ENCODE data around the gene PRCP. TPM values are rescaled to one million over a fixed set of nuclear protein-coding genes. Genes with fewer than 3 reads are reported as not detected.

PRCP gene
- total RNA-seq, 1 donor from 2014 or later = 62.0 TPM

GRCh38 chr11:82786001-82786400 lies 114.2 kb downstream of the PRCP start:
- no peaks in the 10 kb centered on the region for H3K36me3 Mint-ChIP-seq (ENCODE audit: low read depth, unreplicated experiment)
- FAIRE-seq (no peak), DNase-seq (ENCODE audit: low read depth) (no peak)
- no peak overlapping the region for H3K9ac ChIP-seq (ENCODE audit: low read length)
- no peaks in the 10 kb centered on the region for H3K4me1 ChIP-seq (ENCODE audit: insufficient read depth, low read length)
- no peak overlapping the region for H3K27ac ChIP-seq (ENCODE audit: low read depth, low read length)
- H4K20me1 ChIP-seq (ENCODE audit: insufficient read depth, low read length) = no peaks in the 10 kb centered on the region
- TF ChIP-seq, protein P1, sequence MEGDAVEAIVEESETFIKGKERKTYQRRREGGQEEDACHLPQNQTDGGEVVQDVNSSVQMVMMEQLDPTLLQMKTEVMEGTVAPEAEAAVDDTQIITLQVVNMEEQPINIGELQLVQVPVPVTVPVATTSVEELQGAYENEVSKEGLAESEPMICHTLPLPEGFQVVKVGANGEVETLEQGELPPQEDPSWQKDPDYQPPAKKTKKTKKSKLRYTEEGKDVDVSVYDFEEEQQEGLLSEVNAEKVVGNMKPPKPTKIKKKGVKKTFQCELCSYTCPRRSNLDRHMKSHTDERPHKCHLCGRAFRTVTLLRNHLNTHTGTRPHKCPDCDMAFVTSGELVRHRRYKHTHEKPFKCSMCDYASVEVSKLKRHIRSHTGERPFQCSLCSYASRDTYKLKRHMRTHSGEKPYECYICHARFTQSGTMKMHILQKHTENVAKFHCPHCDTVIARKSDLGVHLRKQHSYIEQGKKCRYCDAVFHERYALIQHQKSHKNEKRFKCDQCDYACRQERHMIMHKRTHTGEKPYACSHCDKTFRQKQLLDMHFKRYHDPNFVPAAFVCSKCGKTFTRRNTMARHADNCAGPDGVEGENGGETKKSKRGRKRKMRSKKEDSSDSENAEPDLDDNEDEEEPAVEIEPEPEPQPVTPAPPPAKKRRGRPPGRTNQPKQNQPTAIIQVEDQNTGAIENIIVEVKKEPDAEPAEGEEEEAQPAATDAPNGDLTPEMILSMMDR (IDR thresholded peaks at IDR 0.05; ENCODE audit: insufficient read depth, low read depth, low read length) = no peak
- TF ChIP-seq EZH2 (IDR thresholded peaks at IDR 0.05; ENCODE audit: insufficient read depth, low read length) = no peak
- H3K4me3 Mint-ChIP-seq (ENCODE audit: unreplicated experiment) = no peak overlapping the region
- H3K4me3 ChIP-seq (ENCODE audit: insufficient read depth, low read depth, low read length) = no peak overlapping the region
- no peaks in the 10 kb centered on the region for H3K27me3 Mint-ChIP-seq (ENCODE audit: low read depth, unreplicated experiment)
- no peaks in the 10 kb centered on the region for H3K4me1 Mint-ChIP-seq (ENCODE audit: low read depth, unreplicated experiment)
- H3K27ac Mint-ChIP-seq (ENCODE audit: unreplicated experiment) = no peak overlapping the region
- no peak overlapping the region for H3K4me2 ChIP-seq (ENCODE audit: low read length)
- no peaks in the 10 kb centered on the region for H3K79me2 ChIP-seq (ENCODE audit: insufficient read depth, low read length)
- H3K36me3 ChIP-seq (ENCODE audit: insufficient read depth, low read length) = no peaks in the 10 kb centered on the region
- H3K9me3 ChIP-seq (ENCODE audit: insufficient read depth, low read depth, low read length) = no peaks in the 10 kb centered on the region
- H3K27me3 ChIP-seq (ENCODE audit: insufficient read depth, low read length) = no peaks in the 10 kb centered on the region
- peaks cover 6% of the 10 kb centered on the region for H3K9me3 Mint-ChIP-seq (ENCODE audit: unreplicated experiment)
- H2AFZ ChIP-seq (ENCODE audit: low read depth, low read length) = no peak overlapping the region

- TF ChIP-seq, protein P1 (IDR thresholded peaks at IDR 0.05; ENCODE audit: insufficient read depth, low read depth, low read length) = no peak
- no peak for TF ChIP-seq EZH2 (IDR thresholded peaks at IDR 0.05; ENCODE audit: insufficient read depth, low read length)
- FAIRE-seq = no peak
- Histone ChIP-seq H3K4me1 (ENCODE audit: insufficient read depth, low read length) (no peaks in the 10 kb centered on the region), H3K9ac (ENCODE audit: low read length) (no peak overlapping the region), H3K27me3 (ENCODE audit: insufficient read depth, low read length) (no peaks in the 10 kb centered on the region), H3K79me2 (ENCODE audit: insufficient read depth, low read length) (no peaks in the 10 kb centered on the region), H2AFZ (ENCODE audit: low read depth, low read length) (no peak overlapping the region), H3K36me3 (ENCODE audit: insufficient read depth, low read length) (no peaks in the 10 kb centered on the region), H3K27ac (ENCODE audit: low read depth, low read length) (no peak overlapping the region), H4K20me1 (ENCODE audit: insufficient read depth, low read length) (no peaks in the 10 kb centered on the region), H3K4me2 (ENCODE audit: low read length) (no peak overlapping the region), H3K9me3 (ENCODE audit: insufficient read depth, low read depth, low read length) (no peaks in the 10 kb centered on the region), H3K4me3 (ENCODE audit: insufficient read depth, low read depth, low read length) (no peak overlapping the region)
- no peak for DNase-seq (ENCODE audit: low read depth)
- Mint-ChIP-seq H3K4me3 (ENCODE audit: unreplicated experiment) (no peak overlapping the region), H3K9me3 (ENCODE audit: unreplicated experiment) (peaks cover 6% of the 10 kb centered on the region), H3K27me3 (ENCODE audit: low read depth, unreplicated experiment) (no peaks in the 10 kb centered on the region), H3K4me1 (ENCODE audit: low read depth, unreplicated experiment) (no peaks in the 10 kb centered on the region), H3K27ac (ENCODE audit: unreplicated experiment) (no peak overlapping the region), H3K36me3 (ENCODE audit: low read depth, unreplicated experiment) (no peaks in the 10 kb centered on the region)
These were observed 117.3 kb downstream of the PRCP start for GRCh38 chr11:82782825-82783374.

DNA sequence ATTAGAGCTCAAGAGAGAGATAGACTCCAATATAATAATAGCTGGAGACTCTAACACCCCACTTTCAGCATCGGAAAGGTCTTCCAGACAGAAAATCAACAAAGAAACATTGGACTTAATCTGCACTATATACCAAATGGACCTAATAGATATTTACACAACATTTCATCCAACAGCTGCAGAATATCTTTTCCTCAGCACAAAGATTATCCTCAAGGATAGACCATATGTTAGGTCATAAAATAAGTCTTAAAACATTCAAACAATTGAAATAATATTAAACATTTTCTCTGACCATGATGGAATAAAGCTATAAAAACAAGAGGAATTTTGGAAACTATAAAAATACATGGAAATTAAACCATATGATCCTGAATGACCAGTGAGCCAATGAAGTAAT lies 121.5 kb downstream of the PRCP start:
- no peaks in the 10 kb centered on the region for H3K27me3 Mint-ChIP-seq (ENCODE audit: low read depth, unreplicated experiment)
- TF ChIP-seq, protein P1 (IDR thresholded peaks at IDR 0.05; ENCODE audit: insufficient read depth, low read depth, low read length) = no peak
- TF ChIP-seq EZH2 (IDR thresholded peaks at IDR 0.05; ENCODE audit: insufficient read depth, low read length) = no peak
- H3K4me1 Mint-ChIP-seq (ENCODE audit: low read depth, unreplicated experiment) = no peaks in the 10 kb centered on the region
- H3K4me3 Mint-ChIP-seq (ENCODE audit: unreplicated experiment) = no peak overlapping the region
- Histone ChIP-seq H4K20me1 (ENCODE audit: insufficient read depth, low read length) (no peaks in the 10 kb centered on the region), H3K9ac (ENCODE audit: low read length) (no peak overlapping the region), H2AFZ (ENCODE audit: low read depth, low read length) (no peak overlapping the region), H3K27ac (ENCODE audit: low read depth, low read length) (no peak overlapping the region), H3K27me3 (ENCODE audit: insufficient read depth, low read length) (no peaks in the 10 kb centered on the region), H3K79me2 (ENCODE audit: insufficient read depth, low read length) (no peaks in the 10 kb centered on the region), H3K9me3 (ENCODE audit: insufficient read depth, low read depth, low read length) (no peaks in the 10 kb centered on the region), H3K4me3 (ENCODE audit: insufficient read depth, low read depth, low read length) (no peak overlapping the region), H3K36me3 (ENCODE audit: insufficient read depth, low read length) (no peaks in the 10 kb centered on the region), H3K4me2 (ENCODE audit: low read length) (no peak overlapping the region), H3K4me1 (ENCODE audit: insufficient read depth, low read length) (peaks cover 4% of the 10 kb centered on the region)
- H3K36me3 Mint-ChIP-seq (ENCODE audit: low read depth, unreplicated experiment) = no peaks in the 10 kb centered on the region
- no peak overlapping the region for H3K27ac Mint-ChIP-seq (ENCODE audit: unreplicated experiment)
- FAIRE-seq (no peak), DNase-seq (ENCODE audit: low read depth) (no peak)
- H3K9me3 Mint-ChIP-seq (ENCODE audit: unreplicated experiment) = peaks cover 12% of the 10 kb centered on the region

Measured in astrocyte (in vitro differentiated cells and primary cell).